CD4-positive, CD25-positive, alpha-beta regulatory T cell (primary cell): ENCODE results near the gene SORBS1. TPM values are rescaled to one million over a fixed set of nuclear protein-coding genes. Genes with fewer than 3 reads are reported as not detected.

Source experiments
- ATAC-seq, 2 donors: fragments of 150-1000 bp; cut with Tn5 transposase; one replicate each; pipeline ENCODE4 v1.10.0; 2021; ENCODE audit warnings: low read depth in 2 of 2, moderate number of reproducible peaks in 2 of 2, moderate library complexity in 1 of 2
- DNase-seq, 3 donors: peaks; one replicate each; pipeline versions ENCODE4 v3.0.0 to v3.0.0-alpha.2; 2012 to 2022; ENCODE audit warnings: mixed read lengths in 1 of 3
- H3K27ac ChIP-seq: one replicate; pipeline ENCODE4 v1.7.0; 2013; ENCODE audit warnings: mild to moderate bottlenecking, low read length; ENCODE audit not compliant: insufficient read depth, poor library complexity, severe bottlenecking
- H3K27me3 ChIP-seq: one replicate; pipeline ENCODE4 v1.7.0; 2013; ENCODE audit warnings: low read length; ENCODE audit not compliant: control insufficient read depth, insufficient read depth
- H3K36me3 ChIP-seq: one replicate; pipeline ENCODE4 v1.7.0; 2013; ENCODE audit warnings: mild to moderate bottlenecking, low read length, moderate library complexity; ENCODE audit not compliant: control insufficient read depth, insufficient read depth
- H3K4me1 ChIP-seq: 2 replicates; pipeline ENCODE4 v1.7.0; 2013; ENCODE audit warnings: mild to moderate bottlenecking, low read length; ENCODE audit not compliant: insufficient read depth, control insufficient read depth, poor library complexity, severe bottlenecking
- H3K4me3 ChIP-seq: one replicate; pipeline ENCODE4 v1.7.0; 2013; ENCODE audit warnings: low read depth, mild to moderate bottlenecking, low read length, moderate library complexity
- H3K9me3 ChIP-seq, 2 experiments: 1 replicate in 1 of 2; 2 replicates in 1 of 2; pipeline ENCODE4 v1.7.0; 2013; ENCODE audit warnings: low read length in 2 of 2, mild to moderate bottlenecking in 1 of 2, moderate library complexity in 1 of 2; ENCODE audit not compliant: control insufficient read depth in 2 of 2
- H3K27ac Mint-ChIP-seq, 3 donors: one replicate each; pipeline ENCODE4 v1.8.0; 2020 to 2022; ENCODE audit warnings: mild to moderate bottlenecking in 3 of 3, mixed read lengths in 3 of 3, moderate library complexity in 2 of 3
- H3K27me3 Mint-ChIP-seq: one replicate; pipeline ENCODE4 v1.8.0; 2022; ENCODE audit warnings: mild to moderate bottlenecking, mixed read lengths
- H3K36me3 Mint-ChIP-seq: one replicate; pipeline ENCODE4 v1.8.0; 2020; ENCODE audit warnings: mixed read lengths
- H3K4me1 Mint-ChIP-seq, 4 donors: one replicate each; pipeline ENCODE4 v1.8.0; 2020 to 2022; ENCODE audit warnings: mixed read lengths in 4 of 4, mild to moderate bottlenecking in 1 of 4
- H3K4me3 Mint-ChIP-seq, 4 donors: one replicate each; pipeline ENCODE4 v1.8.0; 2020 to 2022; ENCODE audit warnings: mild to moderate bottlenecking in 4 of 4, mixed read lengths in 4 of 4, moderate library complexity in 3 of 4
- H3K9me3 Mint-ChIP-seq, 7 donors: one replicate each; pipeline ENCODE4 v1.8.0; 2020 to 2022; ENCODE audit warnings: mixed read lengths in 7 of 7, mild to moderate bottlenecking in 3 of 7, moderate library complexity in 2 of 7
- polyA plus RNA-seq, 4 donors: library from polyadenylated mRNA; unstranded; fragments of 300-500 nt; fragmentation: Illumina TruSeq; gene quantifications; one replicate each; pipeline ENCODE4 v1.2.3, GENCODE V29; 2021
- total RNA-seq: library from RNA; stranded (reverse); gene quantifications from one replicate; pipeline ENCODE4 v1.2.3, GENCODE V29; 2022

Gene SORBS1
- total and polyA plus RNA-seq, 5 donors from 2014 or later, result 0.31 to 3.7 (median 0.38) TPM

DNA sequence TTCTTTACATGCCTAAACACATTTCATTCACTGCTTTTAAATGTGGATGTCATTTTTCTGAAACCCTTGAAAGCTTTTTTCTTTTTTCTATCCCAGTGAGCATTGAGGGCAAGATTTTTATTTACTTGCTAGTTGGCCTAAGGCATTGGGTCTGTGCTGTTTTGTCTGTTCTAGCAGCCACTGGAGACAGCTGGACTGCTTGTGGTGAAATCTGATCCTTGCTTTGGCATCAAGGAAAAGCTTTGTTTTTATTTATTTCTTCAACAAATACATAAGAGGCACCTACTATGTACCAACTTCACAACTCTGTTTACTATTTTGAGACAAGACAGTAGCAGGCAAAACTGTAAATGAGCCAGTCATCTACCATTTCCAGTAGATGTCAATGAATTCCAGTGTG, 241.9 kb downstream of the SORBS1 start:
- Histone ChIP-seq H3K36me3 (no peaks in the 10 kb centered on the region), H3K9me3 (no peaks in the 10 kb centered on the region), H3K27me3 (no peaks in the 10 kb centered on the region), H3K27ac (no peak overlapping the region), H3K4me1 (no peaks in the 10 kb centered on the region), H3K4me3 (no peak overlapping the region)
- Mint-ChIP-seq H3K36me3 (no peaks in the 10 kb centered on the region), H3K27ac (no peak overlapping the region), H3K4me1 (no peaks in the 10 kb centered on the region), H3K9me3 (no peaks in the 10 kb centered on the region), H3K4me3 (no peak overlapping the region), H3K27me3 (peaks cover 11% of the 10 kb centered on the region)
- DNase-seq (no peak), ATAC-seq (no peak)

DNA sequence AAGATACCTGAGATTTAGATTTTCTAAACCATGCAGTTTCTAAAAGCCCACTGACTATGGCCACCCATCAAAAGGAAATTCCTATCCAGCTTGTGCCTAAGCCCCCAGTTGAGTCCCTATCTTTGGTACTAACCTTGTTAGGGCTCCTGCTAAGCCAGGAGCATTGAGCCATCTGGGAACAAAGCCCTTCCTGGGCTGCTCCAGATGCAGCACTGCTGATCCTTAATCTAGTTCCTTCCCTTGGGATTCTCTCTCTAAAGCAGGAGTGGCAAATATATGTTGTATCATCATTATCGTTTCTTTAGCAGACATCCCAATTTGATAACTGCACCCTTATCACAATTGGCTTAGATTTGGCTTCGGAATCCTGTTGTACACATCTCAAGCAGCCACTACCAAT, 245.7 kb downstream of the SORBS1 start:
- Mint-ChIP-seq H3K36me3 (no peaks in the 10 kb centered on the region), H3K4me3 (no peak overlapping the region), H3K27ac (no peak overlapping the region), H3K4me1 (no peaks in the 10 kb centered on the region), H3K27me3 (peaks cover under 1% of the 10 kb centered on the region), H3K9me3 (peaks cover 0 to 2% (median 0%) of the 10 kb centered on the region in 7 donors)
- Histone ChIP-seq H3K36me3 (no peaks in the 10 kb centered on the region), H3K4me3 (no peak overlapping the region), H3K9me3 (no peaks in the 10 kb centered on the region), H3K27me3 (no peaks in the 10 kb centered on the region), H3K4me1 (no peaks in the 10 kb centered on the region), H3K27ac (no peak overlapping the region)
- no peak for DNase-seq
- ATAC-seq, result no peak

- Mint-ChIP-seq H3K27ac (no peak overlapping the region), H3K9me3 (peaks cover 0 to 2% (median 0%) of the 10 kb centered on the region in 7 donors), H3K36me3 (no peaks in the 10 kb centered on the region), H3K4me1 (peaks cover 0 to 4% (median 0%) of the 10 kb centered on the region in 4 donors), H3K4me3 (no peak overlapping the region), H3K27me3 (no peaks in the 10 kb centered on the region)
- DNase-seq, result no peak
- Histone ChIP-seq H3K27me3 (no peaks in the 10 kb centered on the region), H3K4me1 (no peaks in the 10 kb centered on the region), H3K36me3 (no peaks in the 10 kb centered on the region), H3K9me3 (no peaks in the 10 kb centered on the region), H3K27ac (no peak overlapping the region), H3K4me3 (no peak overlapping the region)
- ATAC-seq, result no peak
Measured at GRCh38 chr10:95314192-95314918, 246.8 kb downstream of the SORBS1 start.

DNA sequence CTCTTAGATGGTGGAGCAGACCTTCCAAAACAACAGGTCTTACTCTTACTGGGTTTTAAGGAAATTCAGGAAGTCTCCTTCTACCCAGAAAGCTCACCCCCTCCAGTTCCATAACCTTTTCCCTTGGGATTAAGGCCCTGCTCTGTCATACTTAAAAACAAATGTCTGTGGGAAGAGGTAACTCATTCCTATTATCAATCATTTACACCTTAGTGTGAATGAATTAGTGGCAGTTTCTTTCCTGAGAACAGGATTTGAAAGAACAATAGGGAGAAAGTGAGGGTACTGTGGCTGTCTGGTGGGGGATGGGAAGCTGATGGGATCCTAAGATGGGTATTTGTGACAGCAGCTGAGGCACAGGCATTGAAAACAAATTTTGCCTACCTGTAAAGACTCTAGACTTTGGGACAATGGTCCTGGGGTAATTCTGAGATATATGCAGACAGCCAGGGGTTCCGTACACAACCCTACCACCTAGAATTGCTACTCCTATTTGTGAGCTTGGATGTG, 248.1 kb downstream of the SORBS1 start:
- H3K27me3 Mint-ChIP-seq, result no peaks in the 10 kb centered on the region
- ATAC-seq (no peak), DNase-seq (no peak)
- H3K27ac Mint-ChIP-seq, result no peak overlapping the region
- Histone ChIP-seq H3K4me3 (no peak overlapping the region), H3K27ac (no peak overlapping the region), H3K4me1 (no peaks in the 10 kb centered on the region), H3K36me3 (no peaks in the 10 kb centered on the region), H3K9me3 (no peaks in the 10 kb centered on the region), H3K27me3 (no peaks in the 10 kb centered on the region)
- peaks cover 0 to 4% (median 0%) of the 10 kb centered on the region in 4 donors for H3K4me1 Mint-ChIP-seq
- no peaks in the 10 kb centered on the region for H3K36me3 Mint-ChIP-seq
- H3K9me3 Mint-ChIP-seq, result peaks cover 0 to 2% (median 0%) of the 10 kb centered on the region in 7 donors
- no peak overlapping the region for H3K4me3 Mint-ChIP-seq

- Mint-ChIP-seq H3K9me3 (peaks cover 0 to 2% (median 0%) of the 10 kb centered on the region in 7 donors), H3K4me3 (no peak overlapping the region), H3K27me3 (no peaks in the 10 kb centered on the region), H3K27ac (peak overlapping the region in 1 of 3 donors; percentile 7), H3K4me1 (peaks cover 0 to 4% (median 0%) of the 10 kb centered on the region in 4 donors), H3K36me3 (no peaks in the 10 kb centered on the region)
- H3K9me3 ChIP-seq, result no peaks in the 10 kb centered on the region
- H3K4me1 ChIP-seq, result no peaks in the 10 kb centered on the region
- no peak for DNase-seq
- no peak for ATAC-seq
- no peak overlapping the region for H3K4me3 ChIP-seq
- no peaks in the 10 kb centered on the region for H3K27me3 ChIP-seq
- H3K27ac ChIP-seq, result no peak overlapping the region
- H3K36me3 ChIP-seq, result no peaks in the 10 kb centered on the region
Measured at GRCh38 chr10:95312257-95312656, 248.9 kb downstream of the SORBS1 start.

- Histone ChIP-seq H3K36me3 (no peaks in the 10 kb centered on the region), H3K9me3 (no peaks in the 10 kb centered on the region), H3K4me3 (no peak overlapping the region), H3K27ac (no peak overlapping the region), H3K4me1 (no peaks in the 10 kb centered on the region), H3K27me3 (no peaks in the 10 kb centered on the region)
- Mint-ChIP-seq H3K36me3 (no peaks in the 10 kb centered on the region), H3K4me1 (peaks cover 0 to 4% (median 0%) of the 10 kb centered on the region in 4 donors), H3K27ac (no peak overlapping the region), H3K27me3 (peaks cover 5% of the 10 kb centered on the region), H3K4me3 (no peak overlapping the region), H3K9me3 (peaks cover 0 to 2% (median 0%) of the 10 kb centered on the region in 7 donors)
- DNase-seq (no peak), ATAC-seq (no peak)
Measured at GRCh38 chr10:95309958-95310357, 251.2 kb downstream of the SORBS1 start.

DNA sequence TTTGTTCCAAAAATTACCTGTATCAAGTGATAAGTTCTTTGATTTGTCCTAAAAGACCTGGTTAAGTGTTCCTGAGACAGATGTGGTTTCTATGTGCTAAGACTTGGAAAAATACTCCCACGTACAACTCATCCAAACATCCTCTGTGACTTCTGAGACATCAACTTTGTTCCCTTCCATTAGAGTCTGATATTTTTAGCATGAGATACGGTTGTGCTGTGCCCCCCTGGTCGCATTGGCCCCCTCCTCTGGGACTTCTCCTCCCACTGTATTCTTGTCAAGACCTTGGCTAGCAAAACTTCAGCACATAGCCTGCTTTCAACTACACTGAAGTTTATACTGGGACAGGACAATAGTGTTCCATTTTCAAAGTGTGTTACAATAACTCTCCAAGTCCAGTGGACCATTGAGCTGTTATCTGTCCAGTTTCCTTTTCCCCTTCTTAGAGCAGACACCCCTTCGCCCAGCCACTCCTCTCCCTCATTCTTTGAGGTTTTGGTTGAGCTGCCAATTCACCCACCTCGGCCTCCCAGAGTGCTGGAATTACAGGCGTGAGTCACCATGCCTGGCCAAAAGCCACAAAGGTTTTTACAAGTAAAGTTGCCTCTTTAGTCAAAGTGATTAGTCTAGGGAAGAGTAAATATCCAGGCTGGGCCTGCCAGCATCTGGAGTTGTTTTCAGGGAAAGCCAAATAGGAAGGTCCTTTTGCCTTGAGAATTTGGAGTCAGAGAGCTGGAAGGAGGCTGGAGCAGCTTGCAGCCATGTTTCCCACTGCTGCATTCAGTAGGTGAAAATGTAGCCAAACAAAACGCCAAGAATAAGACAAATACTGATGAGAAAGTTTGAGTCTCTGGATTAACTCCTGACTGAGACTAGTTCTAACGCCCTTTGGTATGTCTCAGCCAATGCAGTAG, 252.5 kb downstream of the SORBS1 start:
- no peak overlapping the region for H3K27ac Mint-ChIP-seq
- peaks cover 0 to 4% (median 0%) of the 10 kb centered on the region in 4 donors for H3K4me1 Mint-ChIP-seq
- H3K9me3 Mint-ChIP-seq, result peaks cover 0 to 2% (median 0%) of the 10 kb centered on the region in 7 donors

More for the DNA sequence above, 252.5 kb downstream of the SORBS1 start:
- H3K4me1 ChIP-seq, result no peaks in the 10 kb centered on the region
- Mint-ChIP-seq H3K36me3 (no peaks in the 10 kb centered on the region), H3K4me3 (no peak overlapping the region), H3K27me3 (peaks cover 5% of the 10 kb centered on the region)
- no peaks in the 10 kb centered on the region for H3K36me3 ChIP-seq
- H3K27me3 ChIP-seq, result no peaks in the 10 kb centered on the region
- ATAC-seq (no peak), DNase-seq (no peak)
- no peak overlapping the region for H3K4me3 ChIP-seq
- H3K27ac ChIP-seq, result no peak overlapping the region
- no peaks in the 10 kb centered on the region for H3K9me3 ChIP-seq
